ENCODE results near the gene ST3GAL6.

Gene ST3GAL6

GRCh38 chr3:98733053-98733811, 29.9 kb upstream of the ST3GAL6 start:
- Mint-ChIP-seq H3K27me3 (peaks cover 59% of the 10 kb centered on the region), H3K9me3 (no peaks in the 10 kb centered on the region), H3K4me3 (peak overlapping the region; percentile 78), H3K4me1 (ENCODE audit: low read depth) (peaks cover 15% of the 10 kb centered on the region), H3K36me3 (ENCODE audit: low read depth) (no peaks in the 10 kb centered on the region), H3K27ac (no peak overlapping the region)

DNA sequence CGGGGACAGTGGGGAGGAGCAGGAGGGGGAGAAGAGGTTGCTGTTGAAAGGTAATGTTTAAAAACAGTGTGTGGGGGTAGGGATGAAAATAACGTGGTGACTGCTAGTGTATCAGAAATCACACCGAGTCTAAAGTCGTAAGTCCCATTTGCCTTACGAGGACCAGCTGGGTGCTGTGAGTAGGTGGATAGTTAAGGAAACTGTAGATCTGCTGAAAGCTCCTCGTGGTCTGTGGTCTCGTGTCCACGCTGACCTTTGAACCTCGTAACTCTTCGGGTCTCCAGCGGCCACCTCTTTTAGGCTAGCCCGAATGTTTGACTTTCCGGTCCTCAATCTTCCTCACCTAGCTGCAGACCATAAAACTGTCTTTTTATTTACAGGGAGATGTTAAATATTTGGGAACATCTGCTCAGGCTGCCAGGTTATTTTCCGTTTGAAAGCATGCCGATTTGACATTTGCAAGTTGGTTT, 29.3 kb upstream of the ST3GAL6 start:
- H3K9me3 Mint-ChIP-seq, result no peaks in the 10 kb centered on the region
- peak overlapping the region; percentile 78 for H3K4me3 Mint-ChIP-seq
- no peaks in the 10 kb centered on the region for H3K36me3 Mint-ChIP-seq (ENCODE audit: low read depth)
- peaks cover 15% of the 10 kb centered on the region for H3K4me1 Mint-ChIP-seq (ENCODE audit: low read depth)
- H3K27me3 Mint-ChIP-seq, result peaks cover 57% of the 10 kb centered on the region
- H3K27ac Mint-ChIP-seq, result no peak overlapping the region

GRCh38 chr3:98734306-98734705, 28.8 kb upstream of the ST3GAL6 start:
- Mint-ChIP-seq H3K4me3 (peak overlapping the region; percentile 78), H3K9me3 (no peaks in the 10 kb centered on the region), H3K4me1 (ENCODE audit: low read depth) (peaks cover 15% of the 10 kb centered on the region), H3K27me3 (peaks cover 59% of the 10 kb centered on the region), H3K36me3 (ENCODE audit: low read depth) (no peaks in the 10 kb centered on the region), H3K27ac (no peak overlapping the region)

DNA sequence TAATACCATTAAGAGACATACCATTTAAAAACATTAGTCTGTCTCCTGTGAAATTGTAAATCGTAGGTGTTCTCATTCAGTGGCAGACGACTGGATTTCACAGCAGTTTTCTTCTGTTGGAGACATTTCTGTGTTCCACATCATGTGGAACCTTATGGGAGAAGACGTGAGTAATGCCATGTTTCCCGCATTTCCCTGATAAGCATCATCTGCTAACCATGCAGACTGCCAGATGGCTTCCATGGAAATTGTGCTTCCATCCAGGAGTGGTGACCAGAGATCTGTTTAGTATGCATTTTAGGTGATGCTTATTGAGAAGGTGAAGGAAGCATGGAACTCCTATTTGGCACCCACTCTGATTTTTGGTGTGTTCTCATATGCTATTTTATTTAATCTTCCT, 28.4 kb upstream of the ST3GAL6 start:
- H3K36me3 Mint-ChIP-seq (ENCODE audit: low read depth), result no peaks in the 10 kb centered on the region
- H3K4me1 Mint-ChIP-seq (ENCODE audit: low read depth), result peaks cover 15% of the 10 kb centered on the region
- H3K9me3 Mint-ChIP-seq, result no peaks in the 10 kb centered on the region
- H3K27me3 Mint-ChIP-seq, result peaks cover 55% of the 10 kb centered on the region
- H3K4me3 Mint-ChIP-seq, result no peak overlapping the region
- H3K27ac Mint-ChIP-seq, result no peak overlapping the region

DNA sequence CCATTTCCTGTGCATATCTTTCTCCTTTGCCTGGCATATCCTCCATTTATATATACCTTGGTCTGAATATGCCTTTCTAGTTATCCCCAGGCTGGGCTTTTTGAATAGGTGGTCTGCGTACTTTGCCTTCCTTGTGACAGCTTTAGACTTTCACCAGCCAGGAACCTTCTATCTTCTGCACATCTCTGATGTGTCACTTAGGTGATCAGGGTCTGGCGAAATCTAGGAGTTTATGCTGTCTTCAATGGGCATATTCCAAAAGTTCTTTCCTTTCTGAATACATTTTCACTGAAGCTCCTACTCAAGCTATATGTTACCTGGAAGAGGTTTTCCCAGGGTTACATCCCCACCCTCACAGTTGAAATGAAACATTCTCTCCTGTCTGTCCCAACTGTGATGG, 27.8 kb upstream of the ST3GAL6 start:
- Mint-ChIP-seq H3K36me3 (ENCODE audit: low read depth) (no peaks in the 10 kb centered on the region), H3K27me3 (peaks cover 55% of the 10 kb centered on the region), H3K4me1 (ENCODE audit: low read depth) (peaks cover 15% of the 10 kb centered on the region)

GRCh38 chr3:98735761-98736269, 27.3 kb upstream of the ST3GAL6 start:
- Mint-ChIP-seq H3K9me3 (no peaks in the 10 kb centered on the region), H3K4me3 (no peak overlapping the region), H3K27ac (no peak overlapping the region), H3K27me3 (peaks cover 53% of the 10 kb centered on the region), H3K36me3 (ENCODE audit: low read depth) (no peaks in the 10 kb centered on the region), H3K4me1 (ENCODE audit: low read depth) (peaks cover 15% of the 10 kb centered on the region)

More for the DNA sequence above, 27.8 kb upstream of the ST3GAL6 start:
- no peak overlapping the region for H3K4me3 Mint-ChIP-seq
- no peak overlapping the region for H3K27ac Mint-ChIP-seq
- no peaks in the 10 kb centered on the region for H3K9me3 Mint-ChIP-seq

GRCh38 chr3:98737301-98737700, 25.8 kb upstream of the ST3GAL6 start:
- Mint-ChIP-seq H3K4me1 (ENCODE audit: low read depth) (peaks cover 12% of the 10 kb centered on the region), H3K27me3 (peaks cover 44% of the 10 kb centered on the region), H3K4me3 (no peak overlapping the region), H3K36me3 (ENCODE audit: low read depth) (no peaks in the 10 kb centered on the region), H3K9me3 (no peaks in the 10 kb centered on the region), H3K27ac (no peak overlapping the region)

DNA sequence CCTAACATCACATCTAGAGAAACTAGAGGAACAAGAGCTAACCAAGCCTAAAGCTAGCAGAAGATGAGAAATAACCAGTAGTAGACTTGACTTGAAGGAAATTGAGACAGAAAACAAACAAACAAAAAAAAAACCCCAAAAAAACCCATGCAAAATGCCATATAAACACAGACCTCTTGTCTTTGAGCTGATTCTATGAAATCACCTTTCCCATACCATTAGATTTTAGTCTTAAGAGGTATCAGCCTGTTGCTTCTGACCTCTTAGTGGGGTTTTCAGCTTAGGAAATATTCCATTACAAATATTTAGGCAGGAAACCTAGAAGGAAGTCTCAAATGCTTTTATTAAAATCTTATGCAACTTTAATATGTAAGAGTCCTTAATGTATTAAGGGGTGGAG, 23.9 kb upstream of the ST3GAL6 start:
- H3K36me3 Mint-ChIP-seq (ENCODE audit: low read depth), result no peaks in the 10 kb centered on the region
- peaks cover 33% of the 10 kb centered on the region for H3K27me3 Mint-ChIP-seq
- H3K4me3 Mint-ChIP-seq, result no peak overlapping the region
- no peaks in the 10 kb centered on the region for H3K9me3 Mint-ChIP-seq
- no peaks in the 10 kb centered on the region for H3K4me1 Mint-ChIP-seq (ENCODE audit: low read depth)
- no peak overlapping the region for H3K27ac Mint-ChIP-seq

DNA sequence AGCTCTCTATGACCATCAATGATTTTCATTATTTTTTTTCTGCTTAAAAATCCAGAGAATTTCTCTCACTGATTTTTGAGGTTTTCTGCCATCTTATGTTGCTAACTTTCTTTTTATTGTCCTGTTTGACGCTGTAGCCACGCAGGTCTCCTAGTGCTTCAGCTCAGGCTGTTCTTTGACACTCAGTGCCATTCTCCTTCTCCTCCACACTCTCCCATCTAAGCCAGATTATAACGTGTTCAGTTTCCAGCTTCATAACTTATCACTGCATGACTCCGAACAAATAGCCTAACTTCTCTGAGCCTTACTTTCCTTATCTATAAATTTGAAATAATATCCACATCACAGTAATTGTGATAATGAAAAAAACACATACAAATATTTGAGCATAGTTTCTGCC, 22.8 kb upstream of the ST3GAL6 start:
- Mint-ChIP-seq H3K4me3 (no peak overlapping the region), H3K4me1 (ENCODE audit: low read depth) (no peaks in the 10 kb centered on the region), H3K27ac (no peak overlapping the region), H3K9me3 (no peaks in the 10 kb centered on the region), H3K27me3 (peaks cover 22% of the 10 kb centered on the region), H3K36me3 (ENCODE audit: low read depth) (no peaks in the 10 kb centered on the region)

DNA sequence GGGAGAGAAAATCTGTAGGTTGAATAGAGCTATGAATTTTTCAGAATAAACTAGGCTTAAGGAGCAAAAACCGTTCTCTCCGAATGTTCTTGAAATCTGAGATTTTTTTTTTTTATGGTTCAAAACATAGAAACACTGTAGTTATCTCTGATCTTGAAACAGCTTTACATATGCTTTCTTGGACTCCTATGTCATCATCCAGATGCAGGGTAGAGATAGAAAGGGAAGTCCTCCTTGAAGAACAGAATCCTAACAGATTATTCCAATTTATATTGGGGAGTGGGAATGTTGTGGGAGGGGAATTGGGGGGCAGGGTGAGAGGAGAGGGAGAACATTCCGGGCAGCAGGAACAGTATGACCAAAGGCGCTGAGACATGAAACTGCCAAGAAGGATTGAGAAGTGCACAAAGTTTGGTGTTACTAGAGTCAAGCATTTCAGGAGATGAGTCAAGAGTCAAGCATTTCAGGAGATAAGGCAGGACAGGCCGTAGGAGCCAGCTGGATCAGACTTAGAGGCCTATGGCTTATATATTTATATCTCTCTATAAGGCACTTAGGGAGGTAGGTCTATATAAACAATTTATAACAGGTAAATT, 21.9 kb upstream of the ST3GAL6 start:
- Mint-ChIP-seq H3K4me1 (ENCODE audit: low read depth) (no peaks in the 10 kb centered on the region), H3K36me3 (ENCODE audit: low read depth) (no peaks in the 10 kb centered on the region), H3K9me3 (no peaks in the 10 kb centered on the region), H3K27ac (no peak overlapping the region), H3K27me3 (peaks cover 21% of the 10 kb centered on the region), H3K4me3 (no peak overlapping the region)

DNA sequence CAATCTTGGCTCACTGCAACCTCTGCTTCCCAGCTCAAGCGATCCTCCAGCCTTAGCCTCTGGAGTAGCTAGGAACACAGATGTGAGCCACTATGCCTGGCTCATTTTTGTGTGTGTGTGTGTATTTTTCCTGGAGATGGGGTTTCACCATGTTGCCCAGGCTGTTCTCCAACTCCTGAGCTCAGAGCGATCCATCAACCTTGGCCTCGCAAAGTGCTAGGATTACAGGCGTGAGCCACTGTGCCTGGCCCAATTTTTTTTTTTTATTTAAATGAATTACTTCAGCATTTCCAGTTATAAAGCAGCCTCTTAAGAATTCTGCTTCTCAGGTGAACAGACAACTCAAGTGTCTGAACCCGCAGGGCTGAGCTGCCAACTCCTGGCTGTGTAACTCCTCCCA, 20.1 kb upstream of the ST3GAL6 start:
- Mint-ChIP-seq H3K27ac (no peak overlapping the region), H3K36me3 (ENCODE audit: low read depth) (no peaks in the 10 kb centered on the region), H3K4me1 (ENCODE audit: low read depth) (no peaks in the 10 kb centered on the region), H3K27me3 (peaks cover 17% of the 10 kb centered on the region), H3K9me3 (no peaks in the 10 kb centered on the region), H3K4me3 (no peak overlapping the region)

DNA sequence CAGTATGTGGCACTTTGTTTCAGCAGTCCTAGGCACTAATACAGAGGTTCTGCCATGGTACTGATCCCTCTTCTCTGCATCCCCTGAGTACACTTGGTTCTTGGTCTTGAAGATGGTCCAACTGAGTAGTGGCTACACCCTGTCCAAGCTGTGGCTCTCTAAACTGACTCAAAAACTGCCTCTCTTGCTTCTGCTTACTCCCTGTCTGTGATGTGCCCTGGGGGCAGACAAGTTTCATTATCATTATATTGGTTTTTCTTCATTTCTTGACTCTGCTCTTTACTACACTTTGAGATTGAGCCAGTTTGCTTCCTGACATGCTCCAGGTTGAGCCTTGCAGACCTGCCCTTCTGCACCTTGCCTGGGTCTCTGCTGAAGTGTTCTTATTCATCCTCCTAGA, 18.9 kb upstream of the ST3GAL6 start:
- Mint-ChIP-seq H3K27me3 (peaks cover 17% of the 10 kb centered on the region), H3K4me1 (ENCODE audit: low read depth) (no peaks in the 10 kb centered on the region), H3K36me3 (ENCODE audit: low read depth) (no peaks in the 10 kb centered on the region), H3K9me3 (no peaks in the 10 kb centered on the region), H3K4me3 (no peak overlapping the region), H3K27ac (no peak overlapping the region)

GRCh38 chr3:98745718-98746117, 17.4 kb upstream of the ST3GAL6 start:
- H3K27me3 Mint-ChIP-seq, result peaks cover 13% of the 10 kb centered on the region
- H3K27ac Mint-ChIP-seq, result no peak overlapping the region
- no peak overlapping the region for H3K4me3 Mint-ChIP-seq
- H3K4me1 Mint-ChIP-seq (ENCODE audit: low read depth), result no peaks in the 10 kb centered on the region
- H3K9me3 Mint-ChIP-seq, result no peaks in the 10 kb centered on the region
- H3K36me3 Mint-ChIP-seq (ENCODE audit: low read depth), result no peaks in the 10 kb centered on the region

DNA sequence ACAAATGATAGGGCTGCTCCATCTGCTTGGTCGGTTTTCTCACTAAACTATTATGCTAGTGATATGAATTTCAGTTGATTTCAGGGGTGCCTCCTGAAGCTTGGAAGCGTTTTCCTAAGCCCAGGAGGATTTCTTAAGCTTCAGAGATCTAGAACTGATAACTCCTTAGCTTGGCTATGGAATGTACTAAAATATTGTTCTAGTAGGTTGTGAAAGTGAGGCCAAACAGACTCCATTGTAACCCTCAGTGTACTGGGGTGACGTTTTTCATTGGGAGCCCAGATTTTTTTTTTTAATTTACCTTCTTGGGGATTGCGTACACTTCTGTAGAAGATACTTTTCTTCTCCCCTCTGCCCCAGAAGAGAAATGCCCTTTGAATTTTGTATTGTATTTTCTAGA, 17.0 kb upstream of the ST3GAL6 start:
- Mint-ChIP-seq H3K27ac (no peak overlapping the region), H3K27me3 (peaks cover 13% of the 10 kb centered on the region), H3K4me3 (no peak overlapping the region), H3K9me3 (no peaks in the 10 kb centered on the region), H3K4me1 (ENCODE audit: low read depth) (no peaks in the 10 kb centered on the region), H3K36me3 (ENCODE audit: low read depth) (no peaks in the 10 kb centered on the region)

DNA sequence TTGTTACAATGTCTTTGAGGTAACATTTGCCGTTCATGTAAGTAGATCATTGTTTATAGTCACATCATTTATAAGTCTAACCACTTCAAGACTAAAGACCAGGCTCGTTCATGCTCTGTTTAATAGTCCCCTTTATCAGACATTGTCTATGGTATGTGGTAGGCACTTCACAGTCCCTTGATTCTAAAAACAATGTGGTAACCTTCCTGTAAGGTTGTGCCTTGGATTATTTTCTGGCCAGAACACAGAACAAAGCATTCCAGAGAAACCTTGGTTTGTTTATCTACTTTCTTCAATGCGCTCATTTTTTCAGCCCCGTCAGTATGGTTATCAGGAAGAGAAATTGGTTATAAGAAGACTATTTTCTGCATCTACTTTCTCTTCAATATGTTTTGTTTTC, 16.3 kb upstream of the ST3GAL6 start:
- peaks cover 13% of the 10 kb centered on the region for H3K27me3 Mint-ChIP-seq
- no peak overlapping the region for H3K4me3 Mint-ChIP-seq
- no peaks in the 10 kb centered on the region for H3K9me3 Mint-ChIP-seq

More for the DNA sequence above, 16.3 kb upstream of the ST3GAL6 start:
- Mint-ChIP-seq H3K27ac (no peak overlapping the region), H3K36me3 (ENCODE audit: low read depth) (no peaks in the 10 kb centered on the region), H3K4me1 (ENCODE audit: low read depth) (no peaks in the 10 kb centered on the region)

Data from stimulated activated naive CD8-positive, alpha-beta T cell treated with anti-CD3 and anti-CD28 coated beads, Interleukin-15, Interleukin-2, amounts not matched to agents 100 ng/mL and 50 ng/mL, for 24 hours (primary cell).